PC-3 (cell line): ENCODE results near the gene MGA. TPM values are rescaled to one million over a fixed set of nuclear protein-coding genes. Genes with fewer than 3 reads are reported as not detected.

Experiments used
- ATAC-seq: fragments of 200-7000 bp; cut with Tn5 transposase; 2 replicates; pipeline ENCODE4 v1.9.1; 2020; ENCODE audit warnings: mild to moderate bottlenecking, moderate library complexity
- BruUV-seq: library from RNA; stranded (reverse); fragments of 400-500 nt; replicated peaks from 2 replicates; lab custom pipeline; 2021; lab: Mats Ljungman, UMichigan
- CTCF ChIA-PET: fragments of 300-600 bp; sonication (Branson Sonifier 250); formaldehyde crosslinking; loops from one replicate; lab custom pipeline; 2022; ENCODE audit warnings: antibody characterized with exemption; lab: Charles Lee
- POLR2A ChIA-PET: fragments of 300-600 bp; sonication (Branson Sonifier 250); formaldehyde crosslinking; loops from one replicate; lab custom pipeline; 2022; ENCODE audit warnings: antibody characterized with exemption; ENCODE audit not compliant: unreplicated experiment; lab: Charles Lee
- DNase-seq: peaks from one replicate; pipeline ENCODE4 v3.0.0-alpha.2; 2015
- H2AFZ ChIP-seq: fragments of 300-600 bp; sonication (generic); 2 replicates; pipeline ENCODE4 v1.6.0; 2016; ENCODE audit warnings: antibody characterized with exemption, low read length
- H3F3A ChIP-seq: fragments of 300-600 bp; sonication (generic); one replicate; pipeline ENCODE4 v1.6.0; 2017; ENCODE audit warnings: antibody characterized with exemption, low read length, control low read depth, mild to moderate bottlenecking; ENCODE audit not compliant: unreplicated experiment
- H3K27ac ChIP-seq: fragments of 300-600 bp; sonication (generic); 2 replicates; pipeline ENCODE4 v1.5.1; 2016; ENCODE audit warnings: mild to moderate bottlenecking, low read length
- H3K27me3 ChIP-seq: fragments of 300-600 bp; sonication (generic); 2 replicates; pipeline ENCODE4 v1.6.1; 2016; ENCODE audit warnings: low read length, mixed read lengths
- H3K36me3 ChIP-seq: fragments of 300-600 bp; sonication (generic); 2 replicates; pipeline ENCODE4 v1.6.1; 2016; ENCODE audit warnings: low read depth, mixed run types, low read length, mixed read lengths
- H3K4me1 ChIP-seq: fragments of 300-600 bp; sonication (generic); 2 replicates; pipeline ENCODE4 v1.5.1; 2016; ENCODE audit warnings: low read length; ENCODE audit not compliant: insufficient read depth
- H3K4me2 ChIP-seq: fragments of 300-600 bp; sonication (generic); 2 replicates; pipeline ENCODE4 v1.6.0; 2016; ENCODE audit warnings: low read length
- H3K4me3 ChIP-seq: fragments of 300-600 bp; sonication (generic); 2 replicates; pipeline ENCODE4 v1.5.1; 2016; ENCODE audit warnings: mild to moderate bottlenecking, low read length, mixed read lengths
- H3K79me2 ChIP-seq: fragments of 300-600 bp; sonication (generic); 2 replicates; pipeline ENCODE4 v1.6.1; 2017; ENCODE audit warnings: low read length, mixed read lengths
- H3K9ac ChIP-seq: fragments of 300-600 bp; sonication (generic); 2 replicates; pipeline ENCODE4 v1.6.0; 2016; ENCODE audit warnings: mild to moderate bottlenecking, low read length
- H3K9me2 ChIP-seq: fragments of 300-600 bp; sonication (generic); replicated peaks from 2 replicates; pipeline ENCODE4 v1.6.1; 2016; ENCODE audit warnings: mixed run types, low read length, mixed read lengths
- H3K9me3 ChIP-seq: fragments of 300-600 bp; sonication (generic); 2 replicates; pipeline ENCODE4 v1.6.1; 2016; ENCODE audit warnings: low read length, mixed read lengths
- H4K20me1 ChIP-seq: fragments of 300-600 bp; sonication (generic); 2 replicates; pipeline ENCODE4 v1.6.1; 2016; ENCODE audit warnings: low read length, mixed read lengths
- EZH2 ChIP-seq: fragments of 300-600 bp; sonication (generic); IDR thresholded peaks from one replicate; pipeline ENCODE4 v1.6.1; 2017; ENCODE audit warnings: antibody characterized with exemption, mild to moderate bottlenecking, low read length; ENCODE audit not compliant: unreplicated experiment
- EZH2phosphoT487 ChIP-seq: fragments of 300-600 bp; sonication (generic); IDR thresholded peaks from 2 replicates; pipeline ENCODE4 v1.6.1; 2018; ENCODE audit warnings: mild to moderate bottlenecking, antibody characterized with exemption, low read length, borderline replicate concordance
- intact Hi-C: fragments of 100-400 bp; cut with micrococcal nuclease; formaldehyde crosslinking; loops from 2 replicates; pipeline ENCODE4 v1.9.0; 2023
- total RNA-seq: library from RNA; depleted of rRNA; stranded (reverse); fragments of >200 nt; gene quantifications from 2 replicates; pipeline ENCODE4 v1.2.3, GENCODE V29; 2014
- TF ChIP-seq, protein P1 (sequence below): fragments of 300-600 bp; sonication (generic); conservative IDR thresholded peaks from 2 replicates; pipeline ENCODE4 v1.5.1; 2017; ENCODE audit warnings: antibody characterized with exemption, low read depth, mild to moderate bottlenecking, low read length

Gene MGA
- total RNA-seq, 1 experiment from 2014 or later: 21.2 TPM

DNA sequence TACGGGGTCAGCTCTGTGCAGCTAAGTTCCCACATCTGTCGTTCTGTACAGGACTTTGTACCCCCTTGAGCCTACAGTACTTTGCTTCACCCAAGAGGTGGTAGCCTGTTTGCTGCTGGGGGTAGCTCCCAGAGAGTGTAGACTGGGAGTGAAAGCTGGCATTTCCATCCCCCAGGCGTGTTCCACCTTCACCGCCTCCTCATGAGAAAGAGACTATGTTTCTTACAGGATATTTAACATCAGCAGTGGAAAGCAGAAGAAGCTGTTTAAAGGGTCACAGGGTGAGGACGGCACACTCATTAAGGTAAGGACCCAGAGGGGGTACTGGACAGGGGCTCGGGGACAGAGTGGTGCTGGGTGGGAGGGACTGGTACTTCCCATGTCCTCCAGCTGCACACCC is 157.6 kb downstream of the MGA start:
- POLR2A ChIA-PET: no interaction called here
- CTCF ChIA-PET: no interaction called here
- no peaks in the 10 kb centered on the region for H3K9me3 ChIP-seq
- H3K79me2 ChIP-seq: no peaks in the 10 kb centered on the region
- H4K20me1 ChIP-seq: no peaks in the 10 kb centered on the region
- no peak for TF ChIP-seq EZH2phosphoT487
- TF ChIP-seq EZH2: no peak
- TF ChIP-seq, protein P1, sequence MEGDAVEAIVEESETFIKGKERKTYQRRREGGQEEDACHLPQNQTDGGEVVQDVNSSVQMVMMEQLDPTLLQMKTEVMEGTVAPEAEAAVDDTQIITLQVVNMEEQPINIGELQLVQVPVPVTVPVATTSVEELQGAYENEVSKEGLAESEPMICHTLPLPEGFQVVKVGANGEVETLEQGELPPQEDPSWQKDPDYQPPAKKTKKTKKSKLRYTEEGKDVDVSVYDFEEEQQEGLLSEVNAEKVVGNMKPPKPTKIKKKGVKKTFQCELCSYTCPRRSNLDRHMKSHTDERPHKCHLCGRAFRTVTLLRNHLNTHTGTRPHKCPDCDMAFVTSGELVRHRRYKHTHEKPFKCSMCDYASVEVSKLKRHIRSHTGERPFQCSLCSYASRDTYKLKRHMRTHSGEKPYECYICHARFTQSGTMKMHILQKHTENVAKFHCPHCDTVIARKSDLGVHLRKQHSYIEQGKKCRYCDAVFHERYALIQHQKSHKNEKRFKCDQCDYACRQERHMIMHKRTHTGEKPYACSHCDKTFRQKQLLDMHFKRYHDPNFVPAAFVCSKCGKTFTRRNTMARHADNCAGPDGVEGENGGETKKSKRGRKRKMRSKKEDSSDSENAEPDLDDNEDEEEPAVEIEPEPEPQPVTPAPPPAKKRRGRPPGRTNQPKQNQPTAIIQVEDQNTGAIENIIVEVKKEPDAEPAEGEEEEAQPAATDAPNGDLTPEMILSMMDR: no peak
- H3F3A ChIP-seq: no peaks in the 10 kb centered on the region
- no peak overlapping the region for H3K9ac ChIP-seq
- H3K9me2 ChIP-seq: no peaks in the 10 kb centered on the region
- intact Hi-C loops: no loop called here
- no peaks in the 10 kb centered on the region for H3K4me1 ChIP-seq
- no peak overlapping the region for H2AFZ ChIP-seq
- H3K4me3 ChIP-seq: no peak overlapping the region
- peaks cover 35% of the 10 kb centered on the region for H3K36me3 ChIP-seq
- no TSS peak for BruUV-seq
- no peak overlapping the region for H3K27ac ChIP-seq
- ATAC-seq: no peak
- no peak for DNase-seq
- no peak overlapping the region for H3K4me2 ChIP-seq
- H3K27me3 ChIP-seq: no peaks in the 10 kb centered on the region

DNA sequence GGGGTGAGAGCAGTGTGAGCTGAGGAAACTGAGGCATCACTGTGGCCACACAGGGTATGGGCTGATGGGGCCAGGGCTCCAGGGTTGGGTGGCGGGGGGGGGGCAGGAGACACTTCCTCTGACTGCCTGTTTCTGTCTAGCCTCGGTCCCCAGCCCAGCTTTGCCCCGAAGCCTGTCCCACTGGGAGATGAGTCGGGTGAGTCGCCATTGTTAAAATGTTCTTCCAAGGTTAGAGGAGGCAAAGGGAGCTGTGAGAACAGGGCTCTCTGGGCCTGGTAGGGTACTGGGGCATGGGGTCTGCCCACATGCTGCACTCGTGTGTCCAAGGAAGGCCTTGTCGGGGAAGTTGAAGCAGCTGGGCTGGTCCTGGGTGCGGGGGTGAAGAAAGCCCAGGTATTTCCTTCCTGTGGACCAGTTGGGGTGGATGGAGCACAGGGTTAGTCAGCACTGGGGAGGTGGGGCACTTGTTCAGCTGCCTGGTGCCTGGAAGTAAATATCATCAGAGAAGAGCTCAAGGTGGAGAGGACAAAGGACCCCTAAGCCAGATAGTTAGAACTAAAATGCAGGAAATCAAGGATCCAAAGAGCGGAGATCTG is 159.3 kb downstream of the MGA start:
- H3F3A ChIP-seq: no peaks in the 10 kb centered on the region
- BruUV-seq: no TSS peak
- no peak overlapping the region for H3K4me2 ChIP-seq
- H3K79me2 ChIP-seq: no peaks in the 10 kb centered on the region
- no peaks in the 10 kb centered on the region for H3K9me2 ChIP-seq
- no peak overlapping the region for H3K27ac ChIP-seq
- no peak for ATAC-seq
- H2AFZ ChIP-seq: no peak overlapping the region
- no peak overlapping the region for H3K4me3 ChIP-seq
- no peak overlapping the region for H3K9ac ChIP-seq
- H3K36me3 ChIP-seq: peaks cover 33% of the 10 kb centered on the region
- H4K20me1 ChIP-seq: no peaks in the 10 kb centered on the region
- intact Hi-C loops: loop anchor here (10.0 kb wide), 1 partner anchor 155 kb away; the partner anchor contains the start of gene EHD4
- no peaks in the 10 kb centered on the region for H3K9me3 ChIP-seq
- H3K4me1 ChIP-seq: no peaks in the 10 kb centered on the region
- DNase-seq: no peak
- CTCF ChIA-PET: no interaction called here
- no peaks in the 10 kb centered on the region for H3K27me3 ChIP-seq
- POLR2A ChIA-PET: no interaction called here
- TF ChIP-seq EZH2phosphoT487: no peak
- no peak for TF ChIP-seq EZH2
- TF ChIP-seq, protein P1: no peak

DNA sequence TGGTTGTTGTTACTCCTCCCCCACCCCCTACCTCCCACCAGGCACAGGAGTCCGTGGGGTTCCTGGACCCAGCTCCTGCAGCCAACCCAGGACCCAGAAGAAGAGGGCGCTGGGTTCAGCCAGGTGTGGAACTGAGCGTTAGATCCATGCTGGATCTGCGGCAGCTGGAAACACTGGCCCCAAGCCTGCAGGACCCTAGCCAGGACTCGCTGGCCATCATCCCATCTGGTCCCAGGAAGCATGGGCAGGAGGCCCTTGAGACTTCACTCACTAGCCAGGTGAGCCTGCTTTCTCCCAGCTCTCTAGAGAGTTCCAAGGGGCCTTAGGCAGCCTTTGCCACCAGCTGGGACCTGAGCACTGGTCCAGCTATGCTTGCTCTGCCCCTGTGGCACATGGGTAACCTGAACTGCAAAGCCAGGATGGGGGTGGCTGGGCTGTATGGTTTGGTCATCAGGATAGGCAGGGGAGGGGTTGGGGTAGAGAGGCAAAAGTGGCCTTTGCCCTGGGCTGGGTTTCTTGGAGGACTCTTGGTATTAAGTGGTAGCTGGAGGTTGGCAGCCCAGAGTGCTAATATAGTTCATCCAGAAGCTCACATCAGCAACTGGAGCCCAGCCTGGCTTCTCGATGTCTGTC is 160.7 kb downstream of the MGA start:
- CTCF ChIA-PET: interaction anchor here (0.5 kb wide), 1 partner anchor 10 kb away, joined by 6 read pairs; no protein-coding TSS in a partner anchor
- H3K79me2 ChIP-seq: no peaks in the 10 kb centered on the region
- TF ChIP-seq EZH2phosphoT487: no peak
- TF ChIP-seq, protein P1: no peak
- TF ChIP-seq EZH2: no peak
- H3K4me2 ChIP-seq: no peak overlapping the region
- no peaks in the 10 kb centered on the region for H3K4me1 ChIP-seq
- H3K9me2 ChIP-seq: no peaks in the 10 kb centered on the region
- peaks cover 25% of the 10 kb centered on the region for H3K36me3 ChIP-seq
- no peak overlapping the region for H2AFZ ChIP-seq
- ATAC-seq (no peak), DNase-seq (no peak)
- no peaks in the 10 kb centered on the region for H4K20me1 ChIP-seq
- no peaks in the 10 kb centered on the region for H3K9me3 ChIP-seq
- POLR2A ChIA-PET: no interaction called here
- H3K27ac ChIP-seq: no peak overlapping the region
- BruUV-seq: no TSS peak
- H3K9ac ChIP-seq: no peak overlapping the region
- no peaks in the 10 kb centered on the region for H3F3A ChIP-seq
- no peak overlapping the region for H3K4me3 ChIP-seq
- no peaks in the 10 kb centered on the region for H3K27me3 ChIP-seq
- intact Hi-C loops: loop anchor here (10.0 kb wide), 1 partner anchor 154 kb away; the partner anchor contains the start of gene EHD4
